ENCODE data around the gene P2RX2.
A peak's percentile ranks its signal among the peaks of the same experiment; 100 is the strongest.

Gene P2RX2

DNA sequence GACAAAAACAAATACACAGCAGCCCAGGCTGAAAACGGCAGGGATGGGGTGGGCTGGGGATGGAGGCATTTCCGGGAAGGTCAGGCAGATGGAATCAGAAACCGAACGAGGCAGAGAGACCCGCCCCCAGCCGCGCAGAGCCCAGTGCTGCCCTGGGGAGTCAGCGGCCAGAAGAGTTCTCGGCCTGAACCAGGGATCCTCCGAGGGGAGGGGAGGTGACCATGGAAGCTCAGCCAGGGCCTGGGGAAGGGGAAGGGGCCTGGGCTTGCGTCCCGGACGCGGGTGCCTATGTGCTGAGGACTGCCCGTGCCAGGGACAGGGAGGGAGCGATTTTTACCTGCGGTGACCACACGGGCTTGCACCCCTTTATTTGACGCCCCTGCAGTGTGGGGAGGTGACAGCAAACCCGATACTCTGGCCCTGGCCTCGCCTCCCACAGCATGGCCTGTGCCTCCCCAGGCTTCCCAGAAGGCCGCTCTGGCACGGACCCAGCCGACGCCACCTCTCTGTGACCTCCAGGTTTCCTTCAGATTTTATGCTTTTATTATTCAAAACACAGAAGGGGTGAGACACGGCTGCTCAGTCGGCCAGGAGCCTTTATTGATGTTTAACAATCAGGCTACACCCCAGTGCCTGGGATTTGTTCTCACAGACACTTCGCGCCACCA is 15.9 kb upstream of the P2RX2 start:
- no peak for DNase-seq

DNA sequence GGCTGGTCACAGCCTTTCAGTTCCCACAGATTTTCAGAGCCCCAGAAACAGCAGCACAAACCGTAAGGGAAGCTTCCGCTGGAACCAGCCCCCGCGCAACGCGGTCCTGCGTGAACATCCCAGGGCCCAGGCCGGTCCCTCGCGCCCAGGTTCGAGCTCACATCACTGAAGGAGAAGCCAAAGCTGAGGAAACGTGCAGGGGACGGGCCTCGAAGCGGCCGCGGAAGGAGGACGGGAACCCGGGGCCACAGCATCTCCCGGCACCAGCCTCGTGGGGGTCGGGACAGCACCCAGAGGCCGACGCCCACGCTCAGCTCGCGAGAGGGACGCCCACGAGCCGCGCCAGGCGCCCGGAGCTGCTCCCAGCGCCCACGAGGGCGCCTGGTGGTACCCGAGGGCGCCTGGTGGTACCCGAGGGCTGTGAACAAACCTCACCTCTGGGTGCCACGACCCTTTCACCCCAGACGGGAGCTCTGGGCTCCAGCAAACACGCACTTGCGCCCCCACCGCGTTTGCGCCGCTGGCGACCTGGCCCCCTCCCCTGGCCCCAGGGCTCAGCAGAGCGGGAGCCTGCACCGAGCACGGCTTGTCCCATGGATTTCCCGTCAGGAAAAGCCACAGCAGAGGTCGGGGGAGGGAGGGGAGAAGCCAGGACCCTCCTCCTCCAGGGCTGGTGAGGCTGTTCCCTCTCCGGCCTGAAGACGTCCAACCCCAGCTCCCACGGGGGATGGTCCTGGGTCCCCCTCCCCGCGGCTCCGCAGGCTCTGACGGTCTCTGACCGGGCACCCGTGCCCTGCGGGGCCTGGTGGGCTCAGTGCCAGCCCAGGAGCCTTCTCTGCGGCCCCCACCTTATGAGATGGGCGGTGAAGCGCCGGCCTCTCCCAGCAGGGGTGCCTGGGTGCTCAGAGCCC is 15.1 kb upstream of the P2RX2 start:
- no peak for DNase-seq

DNA sequence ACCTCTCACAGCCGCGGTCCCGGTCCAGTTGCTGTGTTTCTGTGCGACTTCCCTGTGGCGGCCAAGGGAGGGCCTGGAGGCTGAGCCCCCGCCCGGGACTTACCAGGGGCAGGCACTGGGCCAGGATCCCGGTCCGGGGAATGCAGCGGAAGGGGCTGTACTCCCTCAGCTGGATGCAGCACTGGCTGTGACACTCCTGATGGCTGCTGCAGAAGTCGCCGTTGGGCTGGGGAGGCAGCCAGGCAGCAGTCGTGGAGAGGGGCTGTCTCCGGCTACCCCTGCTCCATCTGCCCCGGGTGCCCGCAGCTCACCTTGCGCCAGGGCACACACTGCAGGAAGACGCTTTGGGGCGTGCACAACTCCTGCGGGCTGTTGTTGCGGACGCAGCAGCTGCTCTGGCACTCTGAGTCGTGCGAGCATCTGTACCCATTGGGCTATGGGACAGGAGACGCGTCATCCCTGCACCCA is 14.4 kb upstream of the P2RX2 start:
- no peak for DNase-seq

DNA sequence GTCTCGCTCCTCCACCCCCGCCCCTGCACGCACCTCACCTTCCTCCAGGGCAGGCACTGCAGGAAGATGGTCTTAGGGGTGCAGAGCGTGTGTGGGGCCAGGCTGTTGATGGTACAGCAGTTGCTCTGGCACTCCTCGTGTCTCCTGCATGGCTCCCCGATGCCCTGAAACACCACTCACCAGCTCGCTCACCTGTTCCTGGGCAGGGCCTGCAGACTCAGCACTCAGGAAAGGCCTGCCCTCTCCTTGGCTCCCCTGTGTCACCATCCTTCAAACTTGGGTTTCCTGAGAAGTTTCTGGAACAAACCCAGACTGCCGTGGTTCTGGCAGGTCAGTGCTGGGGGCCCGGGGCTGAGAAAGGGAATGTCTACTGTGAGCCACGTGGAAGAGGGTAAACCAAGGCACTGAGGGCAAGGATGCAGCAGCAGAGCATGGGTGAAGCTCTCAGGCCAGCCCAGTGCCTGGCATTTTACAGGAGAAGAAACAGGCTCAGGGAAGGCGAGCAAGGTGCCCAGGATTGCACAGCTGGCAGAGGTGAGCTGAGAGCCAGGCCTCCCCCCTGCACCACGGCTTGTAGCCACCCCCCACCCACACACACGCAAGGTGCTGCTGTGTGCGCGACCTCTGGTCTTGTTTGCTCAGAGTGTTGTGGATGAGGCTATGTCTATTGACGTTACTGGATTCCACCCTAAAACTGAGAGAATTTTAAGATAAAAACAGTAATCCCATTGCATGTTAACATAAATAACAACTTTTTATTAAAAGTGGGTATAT is 13.7 kb upstream of the P2RX2 start:
- DNase-seq, result no peak

GRCh38 chr12:132605892-132606291 is 12.7 kb upstream of the P2RX2 start:
- DNase-seq, result no peak

DNA sequence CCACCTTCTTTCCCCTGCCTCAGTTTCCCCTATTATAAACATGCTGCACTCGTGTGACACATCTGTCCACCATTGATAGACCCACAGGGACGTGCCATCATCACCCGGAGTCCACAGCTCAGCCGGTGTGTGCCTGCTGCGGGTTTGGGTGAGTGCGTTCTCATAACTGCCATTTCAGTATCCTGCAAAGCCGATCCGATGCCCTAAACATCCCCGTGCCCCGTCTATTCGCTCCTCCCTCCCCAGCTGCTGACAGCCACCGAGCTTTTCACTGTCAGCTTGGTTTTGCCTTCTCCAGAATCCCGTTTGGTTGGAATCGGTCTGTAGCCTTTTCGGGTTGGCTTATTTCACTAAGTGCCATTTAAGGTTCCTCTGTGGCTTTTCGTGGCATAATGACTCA is 12.1 kb upstream of the P2RX2 start:
- no peak for DNase-seq

DNA sequence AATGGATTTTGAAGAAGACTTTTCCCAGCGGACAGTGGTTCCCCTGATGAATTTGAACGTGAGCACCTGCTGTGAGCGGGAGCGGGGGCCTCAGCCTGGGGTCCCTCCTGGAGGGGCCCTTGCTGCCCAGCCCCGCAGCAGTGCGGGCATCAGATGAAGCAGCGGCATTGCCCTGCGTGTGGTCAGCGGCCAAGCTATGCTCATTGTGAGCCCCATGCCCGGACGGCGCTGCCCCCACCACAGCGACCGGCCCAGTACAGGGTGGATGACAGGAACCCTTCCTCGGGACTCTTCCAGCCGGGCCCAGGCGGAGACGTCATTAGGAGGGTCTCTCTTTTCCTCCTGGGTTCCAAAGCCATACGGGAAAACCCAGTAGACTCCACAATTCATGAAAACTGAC is 11.6 kb upstream of the P2RX2 start:
- DNase-seq, result no peak

- no peak for DNase-seq
Measured at GRCh38 chr12:132608231-132609171, 10.1 kb upstream of the P2RX2 start.

- peak in 10 of 51 donors; percentile 7 to 39 (median 16) for DNase-seq
Measured at GRCh38 chr12:132610051-132610759, 8.4 kb upstream of the P2RX2 start, which contains the start of gene LRCOL1. Gene LRCOL1 (minus strand): TSS chr12:132610582. CDS start chr12:132606251, 4,331 bp downstream.

DNA sequence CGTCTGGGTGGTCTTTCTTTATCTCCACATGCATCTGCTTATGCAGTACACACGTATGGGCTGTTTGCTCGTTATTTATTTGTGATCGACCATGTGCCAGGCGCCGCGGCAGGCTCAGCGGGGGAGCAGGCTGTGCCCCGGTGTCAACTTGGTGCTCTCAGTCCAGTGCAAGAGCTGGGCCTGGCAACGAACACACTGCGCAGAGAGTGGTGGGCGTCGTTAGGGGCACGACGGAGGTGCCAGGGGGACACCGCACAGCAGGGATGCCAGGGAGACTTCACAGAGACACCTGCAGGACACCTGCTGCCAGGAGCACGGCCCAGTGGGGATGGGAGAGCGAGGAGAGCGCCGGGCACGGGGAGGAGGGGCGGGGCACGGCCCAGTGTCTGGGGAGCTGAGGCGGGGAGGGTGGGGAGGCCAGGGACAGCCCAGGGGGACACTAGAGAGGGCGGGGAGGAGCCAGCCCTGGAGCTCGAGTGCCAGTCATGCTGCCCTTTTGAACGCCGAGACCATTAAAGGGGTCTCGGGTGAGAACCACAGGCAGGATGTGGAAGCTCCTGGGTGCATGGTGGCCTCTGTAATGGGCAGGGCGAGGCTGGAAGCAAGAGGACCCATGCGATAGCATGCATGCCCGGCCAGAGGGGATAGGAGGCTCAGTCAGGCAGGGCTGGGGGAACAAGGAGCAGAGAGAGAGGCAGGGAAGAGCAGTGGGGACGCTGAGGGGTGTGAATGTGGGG is 7.5 kb upstream of the P2RX2 start:
- no peak for DNase-seq

DNA sequence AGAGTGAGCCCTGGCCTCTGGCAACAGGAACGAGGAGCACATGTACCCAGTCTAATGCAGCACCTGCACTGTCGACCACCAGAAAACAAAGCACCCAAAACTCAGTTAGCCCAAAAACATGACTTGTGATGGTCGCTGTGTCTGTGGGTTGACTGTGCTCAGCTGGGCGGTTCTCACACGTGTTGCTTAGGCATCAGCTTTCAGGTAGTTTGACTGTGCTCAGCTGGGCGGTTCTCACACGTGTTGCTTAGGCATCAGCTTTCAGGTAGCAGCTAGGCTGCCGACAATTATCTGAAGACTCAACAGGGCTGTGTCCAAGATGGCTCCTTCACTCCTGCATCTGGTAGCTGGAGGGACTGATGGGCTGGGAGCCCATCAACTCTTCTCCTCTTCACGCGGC is 7.0 kb upstream of the P2RX2 start:
- no peak for DNase-seq

DNA sequence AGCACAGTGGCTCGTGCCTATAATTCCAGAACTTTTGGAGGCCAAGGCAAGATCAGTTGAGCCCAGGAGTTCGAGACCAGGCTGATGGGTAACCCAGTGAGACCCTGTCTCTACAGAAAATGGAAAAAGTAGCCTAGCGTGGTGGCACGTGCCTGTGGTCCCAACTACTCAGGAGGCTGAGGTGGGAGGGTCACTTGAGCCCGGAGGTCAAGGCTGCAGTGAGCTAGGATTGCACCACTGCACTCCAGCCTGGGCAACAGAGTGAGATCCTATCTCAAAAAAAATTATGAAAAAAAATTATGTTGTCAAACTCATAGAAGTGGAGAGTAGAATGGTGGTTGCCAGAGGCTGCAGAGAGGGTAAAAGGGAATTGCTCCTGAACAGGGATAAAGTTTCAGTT is 4.5 kb upstream of the P2RX2 start:
- no peak for DNase-seq

- DNase-seq, result peak in 46 of 51 donors; percentile 5 to 88 (median 60)
Measured at GRCh38 chr12:132614861-132615578, 3.6 kb upstream of the P2RX2 start.

DNA sequence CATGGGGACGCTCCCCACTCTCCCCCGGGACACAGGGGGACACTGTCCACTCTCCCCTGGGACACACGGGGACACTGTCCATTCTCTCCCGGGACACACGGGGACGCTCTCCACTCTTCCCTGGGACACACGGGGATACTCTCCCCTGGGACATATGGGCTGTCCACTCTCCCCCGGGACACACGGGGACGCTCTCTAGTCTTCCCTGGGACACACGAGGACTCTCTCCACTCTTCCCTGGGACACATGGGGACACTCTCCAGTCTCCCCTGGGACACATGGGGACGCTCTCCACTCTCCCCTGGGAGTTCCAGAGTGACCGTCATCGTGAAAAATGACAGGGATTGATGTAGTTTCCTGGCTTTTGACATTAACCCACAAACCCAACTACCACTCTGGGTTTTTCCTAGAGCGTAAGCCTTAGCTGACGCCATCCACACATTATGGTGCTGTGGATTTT is 3.0 kb upstream of the P2RX2 start:
- DNase-seq, result no peak

GRCh38 chr12:132617135-132617701 is 1.4 kb upstream of the P2RX2 start:
- DNase-seq, result no peak

GRCh38 chr12:132617822-132618682 is 524 bp upstream of the P2RX2 start:
- DNase-seq, result no peak

DNA sequence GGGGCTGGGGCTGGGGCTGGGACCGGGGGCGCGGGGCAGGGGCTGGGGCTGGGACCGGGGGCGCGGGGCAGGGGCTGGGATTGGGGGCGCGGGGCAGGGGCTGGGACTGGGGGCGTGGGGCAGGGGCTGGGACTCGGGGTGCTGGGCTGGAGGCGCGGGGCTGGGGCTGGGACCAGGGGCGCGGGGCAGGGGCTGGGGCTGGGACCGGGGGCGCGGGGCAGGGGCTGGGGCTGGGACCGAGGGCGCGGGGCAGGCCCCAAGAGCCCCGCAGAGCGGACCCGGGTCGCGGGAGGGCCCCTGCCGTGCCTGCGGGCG is 452 bp downstream of the P2RX2 start:
- DNase-seq, result no peak
